ENCODE data around the gene IDE.
A peak's percentile ranks its signal among the peaks of the same experiment; 100 is the strongest.
"Not testable (repeated sequence)": the region's sequence is repeated elsewhere in the genome, so short reads cannot be mapped to it uniquely, and the experiment has no call there.

Gene IDE

DNA sequence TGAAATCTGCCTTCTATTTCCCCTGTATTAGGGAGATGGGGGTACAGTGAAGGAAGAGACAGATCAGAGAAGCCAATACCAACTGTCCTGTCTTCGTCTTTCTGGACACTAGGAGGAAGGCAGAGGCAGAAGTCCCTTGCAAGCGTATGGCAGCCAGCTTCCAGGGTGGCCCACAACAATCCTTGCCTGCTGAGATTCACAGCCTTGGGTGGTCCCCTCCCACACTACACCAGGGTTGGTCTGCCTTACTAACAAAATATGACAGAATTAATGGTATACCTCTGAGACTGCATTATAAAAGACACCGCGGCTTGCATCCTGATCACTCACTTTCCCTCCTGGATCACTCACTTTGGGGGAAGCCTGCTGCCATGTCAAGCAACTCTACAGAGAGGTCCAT is 90.4 kb downstream of the IDE start:
- DNase-seq, result no peak

DNA sequence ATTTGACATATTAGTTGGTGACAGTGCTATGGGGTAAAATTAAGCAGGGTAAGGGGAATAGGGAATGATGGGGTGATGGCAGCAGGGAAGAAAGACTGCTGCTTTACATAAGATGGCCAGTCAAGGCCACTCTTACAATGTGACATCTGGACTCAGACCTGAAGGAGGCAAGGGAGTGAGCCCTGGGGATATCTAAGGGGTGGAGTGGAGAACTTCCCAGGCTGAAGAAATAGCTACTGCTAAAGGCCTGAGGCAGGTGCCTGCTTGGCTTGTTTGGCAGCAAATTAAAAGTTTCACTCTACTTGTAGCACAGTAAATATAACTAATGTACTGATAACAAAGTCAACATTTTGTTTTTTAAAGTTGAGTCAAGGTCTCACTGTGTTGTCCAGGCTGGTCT is 93.5 kb downstream of the IDE start:
- DNase-seq, result no peak

DNA sequence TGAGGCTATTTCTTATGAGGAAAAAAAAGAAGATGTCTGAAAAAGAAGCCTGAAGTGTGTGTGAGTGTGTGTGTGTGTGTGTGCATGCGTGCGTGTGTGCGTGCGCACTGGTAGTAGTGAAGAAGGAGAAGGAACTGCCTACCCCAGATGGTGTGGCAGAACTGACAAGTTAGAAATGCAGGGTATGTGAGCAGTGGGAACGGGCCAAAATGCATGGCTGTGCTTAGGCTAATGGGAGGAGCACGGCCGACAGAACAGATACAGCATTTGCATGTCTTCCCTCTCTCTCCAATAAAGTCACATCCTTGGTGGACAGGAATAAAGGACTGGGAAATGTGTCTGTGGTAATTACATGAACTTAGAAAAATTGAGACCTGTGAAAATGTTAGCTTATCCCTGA is 94.3 kb downstream of the IDE start:
- no peak for DNase-seq

DNA sequence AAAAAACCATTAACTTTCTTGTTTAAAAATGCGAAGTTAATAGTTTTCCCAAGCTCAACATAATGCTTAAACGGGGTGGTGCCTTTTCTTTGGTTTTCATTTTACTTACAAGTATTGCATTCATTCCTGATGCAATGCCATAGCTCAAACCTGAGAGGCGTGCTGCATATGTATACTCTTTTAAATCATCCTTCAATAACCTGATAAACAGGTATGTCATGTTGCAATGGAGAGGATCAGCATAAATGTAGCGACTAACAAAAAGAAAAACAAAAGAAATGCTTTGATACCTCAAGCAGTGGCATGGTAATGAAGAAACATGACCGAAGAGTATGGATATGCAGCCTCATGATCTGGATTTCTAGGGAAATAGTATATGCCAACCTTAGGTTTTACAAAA is 95.4 kb downstream of the IDE start:
- no peak for DNase-seq

DNA sequence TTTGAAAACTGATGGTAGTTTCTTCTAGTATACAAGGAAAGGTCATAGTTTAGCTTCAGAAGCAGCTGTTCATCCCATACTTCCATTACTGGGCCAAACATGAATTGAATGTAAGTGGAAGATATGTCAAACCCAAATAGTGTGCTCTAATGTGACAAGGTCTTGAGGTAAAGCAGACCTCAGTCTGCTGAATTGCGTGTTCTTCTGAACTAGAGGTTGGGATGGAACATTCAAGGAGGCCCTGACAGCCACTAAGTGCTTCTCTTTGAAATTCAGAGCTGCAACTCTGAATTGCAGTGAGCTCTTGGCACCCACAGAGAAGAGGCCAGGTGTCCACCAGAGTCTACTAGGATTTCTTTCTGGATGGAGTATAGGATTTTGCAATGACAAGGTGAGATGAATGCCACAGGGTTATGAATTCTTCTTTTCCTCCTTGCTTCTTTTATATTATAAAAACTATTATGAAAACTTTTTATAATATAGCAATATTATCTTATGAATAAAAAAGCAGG is 98.5 kb downstream of the IDE start:
- DNase-seq, result no peak

DNA sequence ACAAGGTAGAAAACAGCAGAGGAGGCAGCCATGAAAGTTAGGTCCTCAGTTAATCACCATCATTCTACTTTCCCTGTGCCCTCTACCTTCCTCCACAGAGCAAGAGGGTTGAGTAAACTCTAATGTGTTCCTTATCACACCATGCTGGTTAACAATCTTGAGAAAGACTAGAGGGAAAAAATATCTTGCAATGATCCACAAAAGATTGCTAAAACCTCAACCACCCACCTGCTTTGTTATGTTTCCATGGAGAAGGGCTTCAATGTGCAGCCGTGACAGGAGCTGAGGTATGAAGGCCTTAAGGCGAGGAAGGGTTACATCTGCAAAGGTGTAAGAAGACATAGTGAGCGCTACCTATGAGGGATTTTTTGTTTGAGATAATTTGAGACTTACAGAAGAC is 103.9 kb downstream of the IDE start:
- DNase-seq, result peak; percentile 98

DNA sequence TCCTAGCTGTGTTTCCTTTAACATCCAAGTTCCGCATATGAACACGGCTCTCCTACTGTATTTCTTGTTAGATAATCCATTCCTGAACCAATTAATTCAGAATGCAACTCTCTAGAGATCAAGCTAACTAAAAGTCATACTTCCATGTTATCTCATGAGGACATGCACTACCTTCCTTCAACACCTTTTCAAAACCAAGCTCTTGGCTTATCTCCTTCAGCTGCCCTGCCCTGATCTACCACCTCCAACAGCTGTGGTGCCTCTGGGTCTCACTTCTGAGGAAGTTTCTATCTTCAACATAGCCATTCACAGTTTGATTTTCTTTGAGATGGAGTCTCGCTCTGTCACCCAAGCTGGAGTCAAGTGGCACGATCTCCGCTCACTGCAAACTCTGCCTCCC is 109.5 kb downstream of the IDE start:
- no peak for DNase-seq

DNA sequence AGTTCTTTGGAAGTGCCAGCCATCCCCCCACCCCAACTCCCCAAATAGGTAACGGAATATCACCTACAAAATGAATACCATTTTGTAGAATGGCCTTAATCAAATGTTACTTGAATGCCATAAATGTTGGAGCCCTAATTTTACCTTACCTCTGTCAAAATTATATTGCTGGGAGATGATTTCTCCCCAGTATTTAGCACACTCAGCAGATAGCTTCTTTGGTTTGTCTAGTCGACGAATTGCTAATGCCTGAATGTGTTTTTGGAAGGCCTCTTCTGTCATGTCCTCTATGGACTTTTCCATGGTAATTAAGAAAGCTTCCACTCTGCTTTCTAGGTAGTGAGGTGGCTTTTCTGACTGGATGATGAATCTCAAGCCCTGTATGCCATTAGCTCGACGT is 110.3 kb downstream of the IDE start:
- DNase-seq, result no peak

DNA sequence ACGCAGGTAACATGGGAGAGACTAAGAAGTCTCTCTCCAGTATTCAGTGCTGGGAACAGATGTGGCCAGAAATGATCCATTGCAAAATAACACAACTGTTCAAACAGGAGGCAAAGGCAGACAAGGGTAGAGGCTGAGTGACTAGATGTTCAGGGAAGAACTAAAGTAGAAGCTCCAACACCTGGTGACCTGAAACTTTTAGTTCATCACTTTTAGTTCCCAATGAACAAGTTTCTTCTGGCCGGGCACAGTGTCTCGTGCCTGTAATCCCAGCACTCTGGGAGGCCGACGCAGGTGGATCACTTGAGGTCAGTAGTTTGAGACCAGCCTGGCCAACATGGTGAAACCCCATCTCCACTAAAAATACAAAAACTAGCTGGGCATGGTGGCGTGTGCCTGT is 118.9 kb downstream of the IDE start:
- not testable (repeated sequence) for DNase-seq

DNA sequence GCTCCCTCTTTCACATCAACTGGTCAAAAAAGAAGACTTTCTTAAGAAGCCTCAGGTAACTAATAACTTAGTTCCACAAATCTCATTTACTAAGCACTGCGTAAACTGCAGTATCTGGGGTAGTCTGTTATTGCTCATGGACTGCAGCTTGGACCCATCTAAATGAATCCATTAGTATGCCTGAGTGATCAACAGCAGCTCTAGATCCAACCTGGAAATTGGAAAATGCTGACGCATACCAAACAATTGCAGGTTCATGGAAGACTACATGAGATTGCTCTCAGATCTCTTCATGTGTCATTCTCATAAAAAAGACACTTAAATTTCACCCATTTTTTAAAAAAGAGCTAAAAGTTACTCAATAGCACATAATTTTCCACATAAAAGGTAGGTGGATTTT is 121.6 kb downstream of the IDE start:
- no peak for DNase-seq

DNA sequence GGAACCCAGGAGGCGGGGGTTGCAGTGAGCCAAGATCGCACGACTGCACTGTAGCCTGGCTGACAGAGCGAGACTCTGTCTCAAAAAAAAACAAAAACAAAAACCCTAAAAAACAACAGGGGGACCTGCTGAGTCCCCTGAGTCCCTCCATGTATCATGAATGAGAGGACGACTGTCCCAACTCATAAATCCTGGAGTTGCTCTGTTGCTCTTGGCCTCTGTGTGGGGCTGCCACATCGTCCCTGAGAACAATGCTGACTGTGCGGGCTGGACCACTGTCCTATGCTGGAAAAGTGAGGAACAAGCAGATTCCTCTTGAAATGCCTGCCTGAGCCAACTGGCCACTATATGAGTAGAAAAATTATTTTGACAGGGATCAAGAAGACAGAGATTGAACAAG is 122.5 kb downstream of the IDE start:
- DNase-seq, result no peak

DNA sequence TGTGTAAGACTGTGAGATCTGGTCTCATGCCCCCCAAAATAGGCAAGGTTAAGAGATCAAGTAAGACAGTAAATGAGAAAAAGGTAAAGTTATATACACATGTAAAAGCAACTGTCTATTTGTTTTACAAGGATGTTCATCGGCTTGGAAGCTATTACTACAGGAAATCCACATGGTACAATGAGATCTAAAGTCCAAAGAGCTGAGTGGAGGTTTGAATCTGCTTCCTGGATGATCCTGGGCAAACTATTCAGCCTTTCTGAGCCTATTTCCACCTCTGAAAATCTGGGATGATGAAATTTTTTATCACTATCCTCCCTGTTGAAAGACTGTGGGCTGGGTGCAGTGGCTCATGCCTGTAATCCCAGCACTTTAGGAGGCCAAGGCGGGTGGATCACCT is 123.0 kb downstream of the IDE start:
- no peak for DNase-seq

DNA sequence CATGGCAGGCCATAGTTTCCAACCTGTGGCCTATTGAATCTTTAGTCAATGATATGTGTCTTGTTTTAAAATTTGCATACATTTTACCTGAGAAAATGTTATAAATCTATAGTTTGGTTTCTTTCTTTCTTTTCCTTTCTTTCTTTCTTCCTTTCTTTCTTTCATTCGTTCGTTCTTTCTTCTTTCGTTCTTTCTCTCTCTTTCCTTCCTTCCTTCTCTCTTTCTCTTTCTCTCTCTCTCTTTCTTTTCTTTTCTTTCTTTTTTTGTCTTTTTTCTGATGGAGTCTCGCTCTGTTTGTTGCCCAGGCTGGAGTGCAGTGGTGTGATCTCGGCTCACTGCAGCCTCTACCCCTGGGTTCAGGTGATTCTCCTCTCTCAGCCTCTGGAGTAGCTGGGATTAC is 133.3 kb downstream of the IDE start:
- no peak for DNase-seq

DNA sequence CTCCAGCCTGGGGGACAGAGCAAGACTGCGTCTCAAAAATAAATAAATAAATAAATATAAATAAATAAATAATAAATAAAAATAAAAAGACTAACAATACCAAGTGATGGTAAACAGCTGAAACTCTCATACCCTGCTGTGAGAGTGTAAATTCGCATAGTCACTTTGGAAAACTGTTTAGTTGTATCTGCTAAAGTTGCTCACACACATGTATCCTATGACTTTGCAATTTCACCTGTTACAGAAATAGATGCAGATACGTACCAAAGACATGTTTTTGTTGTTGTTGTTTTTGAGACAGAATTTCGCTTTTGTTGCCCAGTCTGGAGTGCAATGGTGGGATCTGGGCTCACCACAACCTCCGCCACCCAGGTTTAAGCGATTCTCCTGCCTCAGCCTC is 135.7 kb downstream of the IDE start:
- no peak for DNase-seq

DNA sequence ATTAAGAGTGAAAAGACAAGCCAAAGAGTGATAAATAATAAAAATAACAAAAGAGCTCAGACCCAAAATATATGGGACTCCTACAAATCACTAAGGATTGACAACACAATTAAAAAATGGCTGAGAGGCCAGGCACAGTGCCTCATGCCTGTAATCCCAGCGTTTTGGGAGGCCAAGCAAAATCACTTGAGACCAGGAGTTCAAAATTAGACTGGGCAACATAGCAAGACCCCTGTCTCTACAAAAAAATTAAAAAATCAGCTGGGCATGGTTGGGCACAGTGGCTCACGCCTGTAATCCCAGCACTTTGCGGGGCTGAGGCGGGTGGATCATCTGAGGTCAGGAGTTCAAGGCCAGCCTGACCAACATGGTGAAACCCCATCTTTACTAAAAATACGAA is 137.3 kb downstream of the IDE start:
- no peak for DNase-seq

DNA sequence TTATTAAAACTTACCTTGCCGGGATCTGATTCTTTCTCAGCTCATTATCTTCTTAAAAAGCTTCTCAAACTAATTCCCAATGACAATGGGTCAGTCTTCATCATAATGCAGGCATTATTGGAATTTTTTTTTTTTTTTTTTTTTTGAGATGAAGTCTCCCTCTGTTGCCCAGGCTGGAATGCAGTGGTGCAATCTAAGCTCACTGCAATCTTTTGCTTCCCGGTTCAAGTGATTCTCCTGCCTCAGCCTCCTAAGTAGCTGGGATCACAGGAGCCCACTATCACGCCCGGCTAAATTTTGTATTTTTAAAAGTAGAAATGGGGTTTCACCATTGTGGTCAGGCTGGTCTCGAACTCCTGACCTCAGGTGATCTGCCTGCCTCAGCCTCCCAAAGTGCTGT is 137.8 kb downstream of the IDE start:
- not testable (repeated sequence) for DNase-seq

DNA sequence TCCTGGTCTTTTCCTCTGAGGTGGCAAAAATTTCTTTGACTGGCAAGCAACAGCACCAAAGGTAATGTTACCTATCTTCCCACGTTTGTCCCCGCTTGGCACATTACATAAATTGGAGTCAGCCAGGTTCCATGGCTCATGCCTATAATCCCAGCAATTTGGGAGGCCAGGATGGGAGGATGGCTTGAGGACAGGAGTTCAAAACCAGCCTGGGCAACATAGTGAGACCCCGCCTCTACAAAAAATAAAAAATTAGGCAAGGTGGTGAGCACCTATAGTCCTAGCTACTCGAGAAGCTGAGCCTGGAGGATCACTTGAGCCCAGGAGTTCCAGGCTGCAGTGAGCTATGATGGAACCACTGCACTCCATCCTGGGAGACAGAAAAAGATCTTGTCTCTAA is 139.5 kb downstream of the IDE start:
- no peak for DNase-seq

DNA sequence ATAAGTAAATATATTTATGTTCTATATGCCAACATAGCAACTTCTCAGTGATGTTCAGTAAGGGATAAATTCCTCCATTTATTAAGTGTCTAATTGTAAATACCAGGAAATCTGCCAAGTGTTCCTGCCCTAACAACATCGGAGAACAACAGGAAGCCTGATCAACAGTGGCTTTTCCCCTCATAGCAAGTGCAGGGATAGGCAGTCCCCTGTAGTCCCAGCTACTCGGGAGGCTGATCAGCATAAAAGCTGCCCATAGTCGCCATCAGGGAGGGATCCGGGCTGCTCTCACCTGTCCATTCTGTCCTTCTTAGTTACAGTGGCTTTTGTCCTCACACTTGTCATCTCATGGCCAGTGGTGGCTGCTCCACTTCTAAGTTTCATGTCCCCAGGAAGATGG is 141.3 kb downstream of the IDE start:
- DNase-seq, result no peak

DNA sequence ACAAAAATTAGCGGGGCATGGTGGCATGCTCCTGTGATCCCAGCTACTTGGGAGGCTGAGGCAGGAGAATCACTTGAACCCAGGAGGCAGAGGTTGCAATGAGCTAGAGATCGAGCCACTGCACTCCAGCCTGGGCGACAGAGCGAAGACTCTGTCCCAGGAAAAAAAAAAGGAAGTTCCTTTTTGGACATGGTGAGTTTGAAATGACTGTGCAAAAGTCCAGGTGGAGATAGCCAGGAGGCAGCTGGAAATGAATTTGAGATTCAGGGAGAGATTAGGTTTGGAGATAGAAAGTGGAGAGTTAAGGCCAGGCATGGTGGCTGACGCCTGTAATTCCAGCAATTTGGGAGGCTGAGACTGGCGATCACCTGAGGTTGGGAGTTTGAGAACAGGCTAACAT is 143.8 kb downstream of the IDE start:
- no peak for DNase-seq

DNA sequence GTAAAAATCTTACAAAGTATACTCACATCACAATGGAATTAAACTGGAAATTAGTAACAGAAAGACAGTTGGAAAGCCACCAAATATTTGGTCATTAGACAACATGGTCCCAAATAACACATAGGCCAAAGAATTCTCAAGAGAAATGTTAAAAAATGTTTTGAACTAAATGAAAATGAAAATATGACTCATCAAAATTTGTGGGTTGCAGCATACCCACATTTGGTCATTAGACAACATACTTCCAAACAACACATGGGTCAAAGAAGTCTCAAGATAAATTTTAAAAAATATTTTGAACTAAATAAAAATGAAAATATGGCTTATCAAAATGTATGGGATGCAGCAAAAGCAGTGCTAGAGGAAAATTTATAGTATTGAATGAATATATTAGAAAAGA is 152.3 kb downstream of the IDE start:
- no peak for DNase-seq

DNA sequence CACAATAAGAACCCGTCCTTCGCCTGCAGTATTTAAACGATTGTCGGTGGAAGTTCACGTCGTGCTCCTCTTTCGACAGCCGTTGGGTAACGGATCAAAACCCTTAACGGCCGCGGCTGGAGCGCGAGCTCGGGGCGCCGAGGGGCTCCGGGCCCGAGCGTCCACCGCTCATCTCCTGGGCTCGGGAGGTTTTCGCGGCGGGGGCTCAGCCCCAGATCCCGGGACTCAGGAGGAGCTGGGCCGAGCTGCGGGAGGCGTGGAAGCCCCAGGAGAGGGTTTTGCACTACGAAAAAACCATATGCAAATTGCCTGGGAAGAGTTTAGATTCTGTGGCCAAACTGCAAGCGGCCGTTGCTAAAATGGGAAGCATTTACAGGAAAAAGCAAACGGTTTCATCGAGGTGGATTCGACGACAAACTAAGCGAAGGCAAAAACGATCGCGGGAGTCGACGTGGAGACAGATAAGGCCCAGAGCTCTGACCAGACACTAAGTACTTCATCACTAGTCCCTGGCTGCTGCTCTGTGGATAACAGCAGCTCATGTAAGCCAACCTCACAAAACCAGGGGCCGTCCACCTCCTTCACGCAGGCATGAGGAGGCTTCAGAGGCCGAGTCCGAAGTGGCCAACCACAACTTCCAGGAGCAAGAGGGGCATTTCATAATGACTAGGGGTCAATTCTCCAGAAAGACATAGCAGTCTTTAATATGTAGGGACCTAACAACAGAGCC is 153.2 kb downstream of the IDE start:
- DNase-seq, result no peak

DNA sequence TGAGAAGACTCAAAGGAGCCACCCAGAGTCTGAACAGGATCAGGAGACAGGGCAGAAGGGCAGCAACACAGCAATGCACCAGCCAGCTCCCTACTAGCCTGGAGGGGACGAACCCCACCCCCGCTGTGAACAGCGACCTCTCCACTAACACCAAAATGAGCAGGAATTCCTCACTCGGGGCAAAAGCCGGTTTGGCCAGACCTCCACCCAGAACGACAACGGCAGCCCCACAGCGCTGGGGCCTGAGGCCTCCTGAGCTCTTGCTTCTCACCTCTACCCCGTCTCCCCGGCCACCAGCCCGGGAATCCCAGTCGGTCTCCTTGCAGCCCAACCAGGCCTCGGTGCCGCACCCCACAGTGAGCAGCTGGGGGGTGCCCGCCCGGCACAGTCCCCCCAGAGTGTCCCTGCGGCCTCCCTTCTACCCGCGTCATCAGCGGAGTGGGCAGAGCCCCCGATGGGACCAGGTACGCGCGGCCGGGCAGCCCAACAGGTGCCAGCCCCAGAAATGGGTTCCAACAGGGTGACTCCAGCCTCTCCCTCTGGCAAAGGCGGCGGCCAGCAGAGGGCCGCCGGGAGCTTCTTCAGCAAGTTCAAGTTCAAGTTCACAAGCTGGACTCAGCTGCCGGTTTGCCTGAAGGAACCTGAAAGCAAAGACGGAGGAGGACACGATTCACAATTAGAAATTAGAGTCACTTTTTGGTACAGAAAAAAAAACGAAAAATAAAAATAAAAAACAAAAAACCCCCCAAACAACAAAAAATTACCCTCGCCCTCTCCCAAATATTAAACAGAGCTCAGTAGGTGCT is 153.9 kb downstream of the IDE start:
- no peak for DNase-seq

DNA sequence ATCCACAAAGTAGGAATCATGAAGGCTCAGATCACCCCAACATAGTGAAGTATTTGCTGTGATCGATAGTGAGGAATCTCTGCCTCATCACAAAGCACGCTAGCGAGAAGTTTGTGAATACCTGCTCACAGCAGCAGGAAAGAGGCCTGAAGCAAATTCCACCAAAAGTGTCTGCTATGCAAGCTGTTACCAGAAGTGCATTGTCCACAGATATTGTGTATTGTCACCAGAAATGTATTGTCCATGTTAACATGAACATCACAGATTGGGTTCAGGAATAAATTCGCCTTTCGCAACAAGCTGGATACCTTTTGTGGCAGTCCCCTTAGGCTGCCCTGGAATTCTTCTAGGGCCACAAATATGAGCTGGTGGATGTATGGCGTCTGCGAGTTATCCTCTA is 155.0 kb downstream of the IDE start:
- DNase-seq, result no peak

DNA sequence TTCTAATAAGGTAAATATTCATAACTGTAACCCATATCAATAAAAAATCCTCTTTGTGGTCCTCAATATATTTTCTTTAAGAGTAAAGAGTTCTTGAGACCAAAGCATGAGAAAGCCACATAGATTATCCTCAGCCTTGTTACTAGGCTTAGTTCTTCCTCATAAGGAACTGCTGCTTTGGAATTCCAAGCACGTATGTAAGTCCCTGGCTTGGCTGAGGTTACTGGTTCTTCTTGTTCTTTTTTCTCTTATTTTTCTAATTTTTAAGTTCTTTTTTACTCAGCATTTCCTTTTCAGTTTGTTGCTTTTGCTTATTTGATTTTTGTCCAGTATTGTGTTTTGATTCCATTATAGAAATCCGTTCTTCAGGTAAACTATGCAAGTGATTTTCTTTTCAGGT is 155.7 kb downstream of the IDE start:
- DNase-seq, result no peak

DNA sequence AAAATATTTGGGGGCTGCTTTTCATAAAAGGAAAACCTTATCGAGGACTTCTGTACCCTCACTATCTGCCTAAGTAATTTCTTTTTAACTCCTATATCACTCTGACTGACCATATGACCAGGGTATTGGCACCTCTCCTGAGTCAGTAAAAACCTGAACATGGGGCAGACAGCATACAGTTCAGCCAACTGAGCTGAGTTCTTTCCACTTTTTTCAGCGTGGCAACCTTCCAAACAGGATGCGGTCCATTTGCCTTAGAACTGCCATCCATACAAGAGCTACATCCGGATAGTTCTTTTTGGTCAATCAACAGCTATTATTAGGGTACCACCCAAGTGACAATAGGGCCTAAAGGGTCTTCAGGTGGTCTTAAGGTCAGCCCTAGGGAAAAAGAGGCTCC is 160.4 kb downstream of the IDE start:
- no peak for DNase-seq
